ENCODE results near the gene POLR3H. TPM values are rescaled to one million over a fixed set of nuclear protein-coding genes. Genes with fewer than 3 reads are reported as not detected.
"Not testable (repeated sequence)": the region's sequence is repeated elsewhere in the genome, so short reads cannot be mapped to it uniquely, and the experiment has no call there.

Gene POLR3H
- total RNA-seq, 1 donor from 2014 or later: 52.0 TPM

GRCh38 chr22:41560095-41560471, 15.8 kb upstream of the POLR3H start:
- Mint-ChIP-seq H3K27ac (no peak overlapping the region), H3K4me3 (no peak overlapping the region), H3K27me3 (ENCODE audit: insufficient read depth) (peaks cover 23% of the 10 kb centered on the region), H3K36me3 (ENCODE audit: low read depth) (no peaks in the 10 kb centered on the region), H3K9me3 (no peaks in the 10 kb centered on the region), H3K4me1 (ENCODE audit: low read depth) (no peaks in the 10 kb centered on the region)
- no peak for DNase-seq (ENCODE audit: low spot score)
- intact Hi-C loops (cut with micrococcal nuclease): no loop called here

- H3K36me3 Mint-ChIP-seq (ENCODE audit: low read depth); H3K4me3 Mint-ChIP-seq; DNase-seq (ENCODE audit: low spot score); H3K27ac Mint-ChIP-seq; intact Hi-C loops (cut with micrococcal nuclease); H3K9me3 Mint-ChIP-seq; H3K4me1 Mint-ChIP-seq (ENCODE audit: low read depth): not testable (repeated sequence)
- peaks cover 23% of the 10 kb centered on the region for H3K27me3 Mint-ChIP-seq (ENCODE audit: insufficient read depth)
Measured at GRCh38 chr22:41558241-41558630, 14.0 kb upstream of the POLR3H start.

- DNase-seq (ENCODE audit: low spot score): no peak
- no peaks in the 10 kb centered on the region for H3K36me3 Mint-ChIP-seq (ENCODE audit: low read depth)
- H3K9me3 Mint-ChIP-seq: no peaks in the 10 kb centered on the region
- H3K4me3 Mint-ChIP-seq: no peak overlapping the region
- intact Hi-C loops (cut with micrococcal nuclease): no loop called here
- peaks cover 22% of the 10 kb centered on the region for H3K27me3 Mint-ChIP-seq (ENCODE audit: insufficient read depth)
- H3K4me1 Mint-ChIP-seq (ENCODE audit: low read depth): no peaks in the 10 kb centered on the region
- H3K27ac Mint-ChIP-seq: no peak overlapping the region
Measured at GRCh38 chr22:41557401-41558240, 13.4 kb upstream of the POLR3H start.

- Mint-ChIP-seq H3K27me3 (ENCODE audit: insufficient read depth) (peaks cover 22% of the 10 kb centered on the region), H3K9me3 (no peaks in the 10 kb centered on the region), H3K4me1 (ENCODE audit: low read depth) (no peaks in the 10 kb centered on the region), H3K27ac (no peak overlapping the region), H3K36me3 (ENCODE audit: low read depth) (no peaks in the 10 kb centered on the region), H3K4me3 (no peak overlapping the region)
- intact Hi-C loops (cut with micrococcal nuclease): no loop called here
- no peak for DNase-seq (ENCODE audit: low spot score)
Measured at GRCh38 chr22:41556561-41556960, 12.3 kb upstream of the POLR3H start.

DNA sequence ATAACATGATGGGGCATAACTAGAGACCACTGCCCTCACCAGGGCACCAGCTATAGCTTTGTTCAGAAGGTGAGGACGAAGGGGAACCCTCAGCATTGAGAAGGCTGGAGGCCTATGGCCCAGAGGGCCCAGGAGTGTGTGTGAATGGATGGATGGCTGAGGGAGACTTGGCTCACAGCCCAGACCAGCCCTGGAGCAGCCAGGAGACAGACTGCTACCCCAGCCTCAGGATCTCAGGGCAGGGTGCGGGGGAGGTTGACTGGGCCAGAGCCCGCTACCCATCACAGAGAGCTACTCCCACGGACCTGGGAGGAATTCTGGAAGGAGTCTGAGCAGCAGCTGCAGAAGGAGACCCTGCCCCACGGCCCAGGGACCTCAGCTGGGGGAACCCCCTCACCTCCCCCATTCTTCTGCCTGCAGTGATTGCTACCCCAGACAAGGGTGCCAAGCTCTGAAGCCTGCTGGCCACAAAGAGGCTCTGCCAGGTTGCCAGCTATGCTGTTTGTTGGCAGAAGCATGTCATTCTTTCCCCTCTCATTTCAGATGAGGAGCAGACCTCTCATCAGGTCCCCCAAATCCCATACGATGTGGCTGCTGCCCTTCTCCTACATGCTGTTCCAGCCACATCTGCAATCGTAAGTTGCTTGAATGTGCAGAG, 11.2 kb upstream of the POLR3H start:
- DNase-seq (ENCODE audit: low spot score): no peak
- no peak overlapping the region for H3K27ac Mint-ChIP-seq
- H3K9me3 Mint-ChIP-seq: no peaks in the 10 kb centered on the region
- no peak overlapping the region for H3K4me3 Mint-ChIP-seq
- peaks cover 18% of the 10 kb centered on the region for H3K27me3 Mint-ChIP-seq (ENCODE audit: insufficient read depth)
- intact Hi-C loops (cut with micrococcal nuclease): no loop called here
- H3K4me1 Mint-ChIP-seq (ENCODE audit: low read depth): no peaks in the 10 kb centered on the region
- no peaks in the 10 kb centered on the region for H3K36me3 Mint-ChIP-seq (ENCODE audit: low read depth)

DNA sequence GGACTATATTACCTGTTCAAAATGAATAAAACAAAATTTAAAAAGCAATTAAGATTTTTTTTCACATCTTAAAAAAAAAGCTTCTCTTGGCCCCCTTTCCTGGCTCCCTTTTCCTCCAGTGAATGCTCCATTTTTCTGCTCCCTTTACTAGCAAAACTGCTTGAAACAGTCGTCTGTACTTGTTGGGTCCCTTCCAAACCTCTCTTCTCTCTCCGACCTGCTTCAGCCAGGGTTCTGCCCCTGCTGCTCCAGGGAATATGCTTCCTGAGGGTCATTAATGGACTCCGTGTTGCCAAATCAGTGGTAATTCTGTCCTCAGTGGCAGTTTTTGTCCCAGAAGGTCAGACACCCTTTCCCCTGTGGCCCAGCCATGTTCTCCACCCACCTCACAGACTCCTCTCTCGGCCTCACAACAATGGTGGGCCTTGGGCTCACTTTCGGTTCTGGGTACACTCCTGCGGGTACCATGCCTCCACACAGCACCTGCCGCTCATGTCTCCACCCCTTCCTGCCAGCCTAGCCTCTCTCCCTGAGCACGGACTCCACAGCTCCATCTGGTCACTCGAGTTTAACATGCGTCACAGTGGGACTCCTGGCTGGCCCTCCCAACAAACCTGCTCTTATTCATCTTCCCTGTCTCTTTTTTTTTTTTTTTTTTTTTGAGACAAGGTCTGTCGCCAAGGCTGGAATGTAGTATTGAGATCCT, 7.8 kb upstream of the POLR3H start:
- H3K4me1 Mint-ChIP-seq (ENCODE audit: low read depth): no peaks in the 10 kb centered on the region
- H3K27me3 Mint-ChIP-seq (ENCODE audit: insufficient read depth): peaks cover 7% of the 10 kb centered on the region

DNA sequence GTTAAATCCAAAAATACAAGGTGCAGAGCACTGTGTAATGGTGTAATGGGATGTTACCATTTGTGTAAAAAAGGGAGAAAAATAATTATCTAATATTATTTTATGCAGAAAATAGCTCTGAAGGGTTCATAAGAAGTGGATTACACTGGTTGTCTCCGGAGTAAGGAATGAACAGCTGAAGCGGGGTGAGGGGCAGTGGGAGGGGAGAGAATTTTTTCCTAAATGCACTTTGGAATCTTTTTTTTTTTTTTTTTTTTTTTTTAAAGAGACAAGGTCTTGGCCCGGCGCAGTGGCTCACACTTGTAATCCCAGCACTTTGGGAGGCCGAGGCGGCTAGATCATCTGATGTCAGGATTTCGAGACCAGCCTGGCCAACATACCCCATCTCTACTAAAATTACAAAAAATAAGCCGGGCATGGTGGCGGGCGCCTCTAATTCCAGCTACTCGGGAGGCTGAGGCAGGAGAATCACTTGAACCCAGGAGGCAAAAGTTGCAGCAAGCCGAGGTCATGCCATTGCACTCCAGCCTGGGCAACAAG, 6.8 kb upstream of the POLR3H start:
- DNase-seq (ENCODE audit: low spot score): no peak
- peaks cover 7% of the 10 kb centered on the region for H3K27me3 Mint-ChIP-seq (ENCODE audit: insufficient read depth)
- no peaks in the 10 kb centered on the region for H3K4me1 Mint-ChIP-seq (ENCODE audit: low read depth)
- no peak overlapping the region for H3K4me3 Mint-ChIP-seq
- no peak overlapping the region for H3K27ac Mint-ChIP-seq
- intact Hi-C loops (cut with micrococcal nuclease): no loop called here
- H3K36me3 Mint-ChIP-seq (ENCODE audit: low read depth): no peaks in the 10 kb centered on the region
- H3K9me3 Mint-ChIP-seq: no peaks in the 10 kb centered on the region

More for the DNA sequence above, 7.8 kb upstream of the POLR3H start:
- no peak for DNase-seq (ENCODE audit: low spot score)
- Mint-ChIP-seq H3K36me3 (ENCODE audit: low read depth) (no peaks in the 10 kb centered on the region), H3K27ac (no peak overlapping the region), H3K9me3 (no peaks in the 10 kb centered on the region), H3K4me3 (no peak overlapping the region)
- intact Hi-C loops (cut with micrococcal nuclease): no loop called here

DNA sequence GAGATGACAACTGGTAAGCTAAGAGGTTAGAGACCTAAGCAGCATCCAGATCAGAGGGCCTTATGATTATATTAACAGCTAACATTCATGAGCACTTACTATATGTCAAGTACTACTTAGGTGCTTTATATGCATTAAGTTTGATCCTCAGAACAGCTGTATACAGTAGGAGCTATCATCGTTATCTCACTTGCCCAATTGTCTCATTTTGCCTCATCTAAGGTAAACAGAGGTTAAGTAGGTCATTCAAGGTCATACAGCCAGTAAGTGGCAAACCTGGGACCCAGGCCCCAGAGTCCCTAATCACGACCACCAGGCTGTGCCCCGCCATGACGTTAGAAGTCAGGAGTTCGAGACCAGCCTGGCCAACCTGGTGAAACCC, 4.6 kb upstream of the POLR3H start:
- Mint-ChIP-seq H3K4me3 (no peak overlapping the region), H3K9me3 (no peaks in the 10 kb centered on the region), H3K36me3 (ENCODE audit: low read depth) (no peaks in the 10 kb centered on the region), H3K4me1 (ENCODE audit: low read depth) (peaks cover 10% of the 10 kb centered on the region), H3K27ac (no peak overlapping the region), H3K27me3 (ENCODE audit: insufficient read depth) (peaks cover 11% of the 10 kb centered on the region)
- intact Hi-C loops (cut with micrococcal nuclease): no loop called here
- no peak for DNase-seq (ENCODE audit: low spot score)

GRCh38 chr22:41544671-41545476, 604 bp upstream of the POLR3H start:
- peaks cover 40% of the 10 kb centered on the region for H3K4me1 Mint-ChIP-seq (ENCODE audit: low read depth)
- DNase-seq (ENCODE audit: low spot score): no peak
- H3K4me3 Mint-ChIP-seq: peak overlapping the region; percentile 93
- peak overlapping the region; percentile 84 for H3K27ac Mint-ChIP-seq
- intact Hi-C loops (cut with micrococcal nuclease): loop anchor here (1.0 kb wide), 5 partner anchors 45 to 259 kb away; partner anchors contain the start of genes DESI1, PHF5A, RANGAP1 and XRCC6
- peaks cover 4% of the 10 kb centered on the region for H3K36me3 Mint-ChIP-seq (ENCODE audit: low read depth)
- H3K9me3 Mint-ChIP-seq: no peaks in the 10 kb centered on the region
- H3K27me3 Mint-ChIP-seq (ENCODE audit: insufficient read depth): peaks cover 5% of the 10 kb centered on the region

- Mint-ChIP-seq H3K4me1 (ENCODE audit: low read depth) (peaks cover 40% of the 10 kb centered on the region), H3K4me3 (peak overlapping the region; percentile 93), H3K36me3 (ENCODE audit: low read depth) (peaks cover 4% of the 10 kb centered on the region), H3K27me3 (ENCODE audit: insufficient read depth) (peaks cover 3% of the 10 kb centered on the region), H3K27ac (no peak overlapping the region), H3K9me3 (no peaks in the 10 kb centered on the region)
- intact Hi-C loops (cut with micrococcal nuclease): no loop called here
- DNase-seq (ENCODE audit: low spot score): no peak
Measured at GRCh38 chr22:41542224-41542623, 2.0 kb downstream of the POLR3H start.

GRCh38 chr22:41541484-41541883, 2.8 kb downstream of the POLR3H start:
- Mint-ChIP-seq H3K4me3 (peak overlapping the region; percentile 34), H3K27me3 (ENCODE audit: insufficient read depth) (peaks cover 3% of the 10 kb centered on the region), H3K36me3 (ENCODE audit: low read depth) (peaks cover 4% of the 10 kb centered on the region), H3K9me3 (no peaks in the 10 kb centered on the region), H3K27ac (peak overlapping the region; percentile 1), H3K4me1 (ENCODE audit: low read depth) (peaks cover 40% of the 10 kb centered on the region)
- intact Hi-C loops (cut with micrococcal nuclease): no loop called here
- DNase-seq (ENCODE audit: low spot score): no peak

GRCh38 chr22:41540365-41540764, 3.9 kb downstream of the POLR3H start:
- Mint-ChIP-seq H3K9me3 (no peaks in the 10 kb centered on the region), H3K27me3 (ENCODE audit: insufficient read depth) (peaks cover 3% of the 10 kb centered on the region), H3K4me1 (ENCODE audit: low read depth) (peaks cover 40% of the 10 kb centered on the region), H3K27ac (no peak overlapping the region), H3K4me3 (no peak overlapping the region), H3K36me3 (ENCODE audit: low read depth) (peaks cover 4% of the 10 kb centered on the region)
- DNase-seq (ENCODE audit: low spot score): no peak
- intact Hi-C loops (cut with micrococcal nuclease): no loop called here

Measured in activated T-helper 1 cell treated with anti-CD3 and anti-CD28 coated beads, Interleukin-12 subunit alpha, Interleukin-12 subunit beta, Interleukin-2, Interleukin-4 antibody, amounts not matched to agents 30 ng/mL and 10 ng/mL and 1 ng/mL, durations not matched to agents 14 hours and 24 hours and 36 hours (primary cell).